GM23338 (cell line): ENCODE measurements around the gene CFAP299. TPM values are rescaled to one million over a fixed set of nuclear protein-coding genes. Genes with fewer than 3 reads are reported as not detected.

Source experiments
- EZH2 ChIP-seq: fragments of 200-600 bp; sonication (generic); IDR thresholded peaks from one replicate; pipeline ENCODE4 v1.8.0; 2017; ENCODE audit warnings: antibody characterized with exemption, mild to moderate bottlenecking, low read depth; ENCODE audit not compliant: unreplicated experiment
- JUNB ChIP-seq: IDR thresholded peaks from one replicate; pipeline ENCODE4 v1.6.1; 2016; ENCODE audit warnings: antibody characterized with exemption; ENCODE audit not compliant: unreplicated experiment
- POLR2AphosphoS5 ChIP-seq: IDR thresholded peaks from 2 replicates; pipeline ENCODE4 v1.6.1; 2016; ENCODE audit warnings: antibody characterized with exemption, low read depth
- REST ChIP-seq: IDR thresholded peaks from one replicate; pipeline ENCODE4 v1.6.1; 2018; ENCODE audit warnings: antibody characterized with exemption; ENCODE audit not compliant: unreplicated experiment
- STAT1 ChIP-seq: IDR thresholded peaks from one replicate; pipeline ENCODE4 v1.6.1; 2016; ENCODE audit warnings: antibody characterized with exemption; ENCODE audit not compliant: unreplicated experiment
- ZNF114 ChIP-seq: fragments of 250-450 bp; sonication (Bioruptor Pico); IDR thresholded peaks from 2 replicates; pipeline ENCODE4 v1.5.0; 2020; ENCODE audit warnings: mild to moderate bottlenecking, moderate library complexity
- polyA plus RNA-seq: library from polyadenylated mRNA; unstranded; fragments of >200 nt; fragmentation: Nextera tagmentation; extraction: Ambion mirVana; gene quantifications from 2 replicates; pipeline ENCODE4 v1.2.1, GENCODE V29; 2016
- total RNA-seq: library from RNA; depleted of rRNA; stranded (reverse); fragments of >200 nt; shearing (Covaris generic); gene quantifications from 2 replicates; pipeline ENCODE4 v1.2.3, GENCODE V29; 2014
- TF ChIP-seq, protein P1 (sequence below): fragments of 250-450 bp; sonication (Bioruptor Pico); IDR thresholded peaks from 2 replicates; pipeline ENCODE4 v1.5.0; 2020; ENCODE audit warnings: mild to moderate bottlenecking, moderate library complexity
- TF ChIP-seq, protein P2 (sequence below): IDR thresholded peaks from 2 replicates; pipeline ENCODE4 v1.6.1; 2016; ENCODE audit warnings: antibody characterized with exemption

Gene CFAP299
- total and polyA plus RNA-seq, 2 experiments from 2014 or later, result not detected

GRCh38 chr4:80367737-80368136, 32.2 kb downstream of the CFAP299 start (continued):
- TF ChIP-seq, protein P1, sequence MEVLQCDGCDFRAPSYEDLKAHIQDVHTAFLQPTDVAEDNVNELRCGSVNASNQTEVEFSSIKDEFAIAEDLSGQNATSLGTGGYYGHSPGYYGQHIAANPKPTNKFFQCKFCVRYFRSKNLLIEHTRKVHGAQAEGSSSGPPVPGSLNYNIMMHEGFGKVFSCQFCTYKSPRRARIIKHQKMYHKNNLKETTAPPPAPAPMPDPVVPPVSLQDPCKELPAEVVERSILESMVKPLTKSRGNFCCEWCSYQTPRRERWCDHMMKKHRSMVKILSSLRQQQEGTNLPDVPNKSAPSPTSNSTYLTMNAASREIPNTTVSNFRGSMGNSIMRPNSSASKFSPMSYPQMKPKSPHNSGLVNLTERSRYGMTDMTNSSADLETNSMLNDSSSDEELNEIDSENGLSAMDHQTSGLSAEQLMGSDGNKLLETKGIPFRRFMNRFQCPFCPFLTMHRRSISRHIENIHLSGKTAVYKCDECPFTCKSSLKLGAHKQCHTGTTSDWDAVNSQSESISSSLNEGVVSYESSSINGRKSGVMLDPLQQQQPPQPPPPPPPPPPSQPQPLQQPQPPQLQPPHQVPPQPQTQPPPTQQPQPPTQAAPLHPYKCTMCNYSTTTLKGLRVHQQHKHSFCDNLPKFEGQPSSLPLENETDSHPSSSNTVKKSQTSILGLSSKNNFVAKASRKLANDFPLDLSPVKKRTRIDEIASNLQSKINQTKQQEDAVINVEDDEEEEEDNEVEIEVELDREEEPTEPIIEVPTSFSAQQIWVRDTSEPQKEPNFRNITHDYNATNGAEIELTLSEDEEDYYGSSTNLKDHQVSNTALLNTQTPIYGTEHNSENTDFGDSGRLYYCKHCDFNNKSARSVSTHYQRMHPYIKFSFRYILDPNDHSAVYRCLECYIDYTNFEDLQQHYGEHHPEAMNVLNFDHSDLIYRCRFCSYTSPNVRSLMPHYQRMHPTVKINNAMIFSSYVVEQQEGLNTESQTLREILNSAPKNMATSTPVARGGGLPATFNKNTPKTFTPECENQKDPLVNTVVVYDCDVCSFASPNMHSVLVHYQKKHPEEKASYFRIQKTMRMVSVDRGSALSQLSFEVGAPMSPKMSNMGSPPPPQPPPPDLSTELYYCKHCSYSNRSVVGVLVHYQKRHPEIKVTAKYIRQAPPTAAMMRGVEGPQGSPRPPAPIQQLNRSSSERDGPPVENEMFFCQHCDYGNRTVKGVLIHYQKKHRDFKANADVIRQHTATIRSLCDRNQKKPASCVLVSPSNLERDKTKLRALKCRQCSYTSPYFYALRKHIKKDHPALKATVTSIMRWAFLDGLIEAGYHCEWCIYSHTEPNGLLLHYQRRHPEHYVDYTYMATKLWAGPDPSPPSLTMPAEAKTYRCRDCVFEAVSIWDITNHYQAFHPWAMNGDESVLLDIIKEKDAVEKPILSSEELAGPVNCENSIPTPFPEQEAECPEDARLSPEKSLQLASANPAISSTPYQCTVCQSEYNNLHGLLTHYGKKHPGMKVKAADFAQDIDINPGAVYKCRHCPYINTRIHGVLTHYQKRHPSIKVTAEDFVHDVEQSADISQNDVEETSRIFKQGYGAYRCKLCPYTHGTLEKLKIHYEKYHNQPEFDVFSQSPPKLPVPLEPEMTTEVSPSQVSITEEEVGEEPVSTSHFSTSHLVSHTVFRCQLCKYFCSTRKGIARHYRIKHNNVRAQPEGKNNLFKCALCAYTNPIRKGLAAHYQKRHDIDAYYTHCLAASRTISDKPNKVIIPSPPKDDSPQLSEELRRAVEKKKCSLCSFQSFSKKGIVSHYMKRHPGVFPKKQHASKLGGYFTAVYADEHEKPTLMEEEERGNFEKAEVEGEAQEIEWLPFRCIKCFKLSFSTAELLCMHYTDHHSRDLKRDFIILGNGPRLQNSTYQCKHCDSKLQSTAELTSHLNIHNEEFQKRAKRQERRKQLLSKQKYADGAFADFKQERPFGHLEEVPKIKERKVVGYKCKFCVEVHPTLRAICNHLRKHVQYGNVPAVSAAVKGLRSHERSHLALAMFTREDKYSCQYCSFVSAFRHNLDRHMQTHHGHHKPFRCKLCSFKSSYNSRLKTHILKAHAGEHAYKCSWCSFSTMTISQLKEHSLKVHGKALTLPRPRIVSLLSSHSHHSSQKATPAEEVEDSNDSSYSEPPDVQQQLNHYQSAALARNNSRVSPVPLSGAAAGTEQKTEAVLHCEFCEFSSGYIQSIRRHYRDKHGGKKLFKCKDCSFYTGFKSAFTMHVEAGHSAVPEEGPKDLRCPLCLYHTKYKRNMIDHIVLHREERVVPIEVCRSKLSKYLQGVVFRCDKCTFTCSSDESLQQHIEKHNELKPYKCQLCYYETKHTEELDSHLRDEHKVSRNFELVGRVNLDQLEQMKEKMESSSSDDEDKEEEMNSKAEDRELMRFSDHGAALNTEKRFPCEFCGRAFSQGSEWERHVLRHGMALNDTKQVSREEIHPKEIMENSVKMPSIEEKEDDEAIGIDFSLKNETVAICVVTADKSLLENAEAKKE (CRISPR knock-in tag), result no peak
- no peak for TF ChIP-seq ZNF114
- no peak for TF ChIP-seq EZH2
- TF ChIP-seq REST, result no peak
- TF ChIP-seq POLR2AphosphoS5, result no peak
- TF ChIP-seq, protein P2, sequence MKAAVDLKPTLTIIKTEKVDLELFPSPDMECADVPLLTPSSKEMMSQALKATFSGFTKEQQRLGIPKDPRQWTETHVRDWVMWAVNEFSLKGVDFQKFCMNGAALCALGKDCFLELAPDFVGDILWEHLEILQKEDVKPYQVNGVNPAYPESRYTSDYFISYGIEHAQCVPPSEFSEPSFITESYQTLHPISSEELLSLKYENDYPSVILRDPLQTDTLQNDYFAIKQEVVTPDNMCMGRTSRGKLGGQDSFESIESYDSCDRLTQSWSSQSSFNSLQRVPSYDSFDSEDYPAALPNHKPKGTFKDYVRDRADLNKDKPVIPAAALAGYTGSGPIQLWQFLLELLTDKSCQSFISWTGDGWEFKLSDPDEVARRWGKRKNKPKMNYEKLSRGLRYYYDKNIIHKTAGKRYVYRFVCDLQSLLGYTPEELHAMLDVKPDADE, result no peak
- no peak for TF ChIP-seq STAT1
- TF ChIP-seq JUNB, result no peak
